ENCODE data around the gene GSAP. TPM values are rescaled to one million over a fixed set of nuclear protein-coding genes. Genes with fewer than 3 reads are reported as not detected.

GSAP gene
- total RNA-seq, 3 donors from 2014 or later, result 25.8 to 35.7 (median 27.5) TPM

DNA sequence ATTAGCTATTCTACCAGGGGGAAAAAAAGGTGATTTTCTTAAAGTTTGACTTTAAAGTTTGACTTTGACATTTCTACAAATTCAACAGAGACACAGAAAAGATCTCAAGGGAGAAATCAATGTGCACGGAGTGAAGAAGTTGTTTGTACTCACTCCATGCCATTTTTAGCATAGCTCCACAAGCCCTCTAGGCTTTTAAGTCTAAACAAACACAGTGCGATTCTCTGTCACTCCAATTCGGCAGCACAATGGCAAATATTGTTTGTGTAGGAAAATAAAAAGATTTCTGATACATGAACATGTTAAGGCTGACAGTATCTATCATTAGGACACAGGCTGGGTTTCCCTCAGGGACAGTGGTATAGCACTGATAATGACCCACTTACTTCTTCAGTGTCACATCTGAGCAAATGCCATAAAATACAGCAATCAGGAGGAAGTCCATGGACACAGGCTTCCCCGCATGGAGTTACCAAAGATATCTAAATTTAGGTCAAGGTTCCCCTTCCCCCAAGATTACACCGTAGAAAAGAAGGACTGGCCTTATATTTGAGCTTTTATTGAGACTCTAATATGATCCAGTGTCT, 28.0 kb downstream of the GSAP start:
- TF ChIP-seq POLR2AphosphoS5 (IDR thresholded peaks at IDR 0.05) (no peak), POLR2A (IDR thresholded peaks at IDR 0.05) (no peak)
- TF ChIP-seq, protein P1, sequence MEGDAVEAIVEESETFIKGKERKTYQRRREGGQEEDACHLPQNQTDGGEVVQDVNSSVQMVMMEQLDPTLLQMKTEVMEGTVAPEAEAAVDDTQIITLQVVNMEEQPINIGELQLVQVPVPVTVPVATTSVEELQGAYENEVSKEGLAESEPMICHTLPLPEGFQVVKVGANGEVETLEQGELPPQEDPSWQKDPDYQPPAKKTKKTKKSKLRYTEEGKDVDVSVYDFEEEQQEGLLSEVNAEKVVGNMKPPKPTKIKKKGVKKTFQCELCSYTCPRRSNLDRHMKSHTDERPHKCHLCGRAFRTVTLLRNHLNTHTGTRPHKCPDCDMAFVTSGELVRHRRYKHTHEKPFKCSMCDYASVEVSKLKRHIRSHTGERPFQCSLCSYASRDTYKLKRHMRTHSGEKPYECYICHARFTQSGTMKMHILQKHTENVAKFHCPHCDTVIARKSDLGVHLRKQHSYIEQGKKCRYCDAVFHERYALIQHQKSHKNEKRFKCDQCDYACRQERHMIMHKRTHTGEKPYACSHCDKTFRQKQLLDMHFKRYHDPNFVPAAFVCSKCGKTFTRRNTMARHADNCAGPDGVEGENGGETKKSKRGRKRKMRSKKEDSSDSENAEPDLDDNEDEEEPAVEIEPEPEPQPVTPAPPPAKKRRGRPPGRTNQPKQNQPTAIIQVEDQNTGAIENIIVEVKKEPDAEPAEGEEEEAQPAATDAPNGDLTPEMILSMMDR (IDR thresholded peaks at IDR 0.05), result no peak
- intact Hi-C loops (cut with DNase I; ENCODE audit: low total_unique reads), result no loop called here
- Histone ChIP-seq H3K9me3 (no peaks in the 10 kb centered on the region), H3K4me1 (no peaks in the 10 kb centered on the region), H3K4me3 (no peak overlapping the region), H3K36me3 (no peaks in the 10 kb centered on the region), H3K27me3 (no peaks in the 10 kb centered on the region), H3K27ac (no peak overlapping the region)
- no peak for DNase-seq (ENCODE audit: low spot score in 2 of 2)

DNA sequence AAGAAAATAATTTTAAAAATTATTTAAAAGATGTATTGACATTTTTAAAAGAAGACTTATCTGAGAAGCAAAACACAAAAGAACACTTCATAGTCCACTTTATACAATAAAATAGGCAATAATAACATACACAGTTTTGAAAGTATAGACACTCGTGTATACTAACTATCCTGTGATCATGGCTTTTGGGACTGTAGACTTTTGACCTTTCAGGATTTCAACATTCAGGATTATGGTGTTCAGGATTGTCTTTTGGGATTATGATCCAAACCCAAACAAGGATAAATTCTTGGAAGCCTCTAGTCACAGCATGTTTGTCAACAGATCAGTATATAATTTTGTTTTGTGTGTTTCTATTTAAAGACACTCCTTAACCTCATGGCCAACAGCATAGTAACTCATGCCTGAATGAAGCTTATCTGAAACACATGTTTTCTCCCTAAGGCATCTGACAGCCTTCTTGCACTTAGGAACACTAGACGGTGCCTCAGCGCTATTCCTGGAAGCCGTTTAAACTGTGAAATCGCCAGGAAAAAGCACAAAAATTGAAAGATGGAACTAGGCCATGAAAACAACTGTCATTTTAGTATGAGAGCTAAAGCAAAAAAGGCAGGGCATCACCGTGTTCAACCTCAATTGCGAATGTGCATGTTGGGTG, 29.9 kb downstream of the GSAP start:
- TF ChIP-seq, protein P1 (IDR thresholded peaks at IDR 0.05), result no peak
- no peak for TF ChIP-seq POLR2A (IDR thresholded peaks at IDR 0.05)
- no peak for TF ChIP-seq POLR2AphosphoS5 (IDR thresholded peaks at IDR 0.05)
- Histone ChIP-seq H3K9me3 (no peaks in the 10 kb centered on the region), H3K27ac (no peak overlapping the region), H3K4me3 (no peak overlapping the region), H3K27me3 (no peaks in the 10 kb centered on the region), H3K4me1 (no peaks in the 10 kb centered on the region), H3K36me3 (no peaks in the 10 kb centered on the region)
- intact Hi-C loops (cut with DNase I; ENCODE audit: low total_unique reads), result no loop called here
- no peak for DNase-seq (ENCODE audit: low spot score in 2 of 2)

DNA sequence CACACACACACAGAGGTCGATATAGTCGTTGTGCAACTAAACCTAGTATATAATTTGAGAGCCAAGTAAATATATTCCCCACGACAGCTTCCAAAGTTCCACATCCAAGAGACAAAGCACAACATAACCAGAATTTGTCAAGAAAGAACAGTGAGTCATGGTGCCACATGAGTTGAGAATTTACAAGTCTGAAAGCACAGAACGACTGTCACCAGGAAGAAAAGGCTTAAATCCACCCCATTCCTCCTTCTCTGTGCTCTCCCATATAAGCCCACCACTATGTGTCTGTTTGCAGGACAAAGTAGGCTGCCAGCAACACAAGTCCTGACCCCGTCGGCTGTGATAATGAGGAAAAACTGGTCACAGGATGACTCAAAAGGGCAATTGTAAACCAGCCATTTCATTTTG, 32.8 kb downstream of the GSAP start:
- Histone ChIP-seq H3K9me3 (no peaks in the 10 kb centered on the region), H3K4me1 (no peaks in the 10 kb centered on the region), H3K36me3 (no peaks in the 10 kb centered on the region), H3K4me3 (no peak overlapping the region), H3K27ac (no peak overlapping the region), H3K27me3 (no peaks in the 10 kb centered on the region)
- intact Hi-C loops (cut with DNase I; ENCODE audit: low total_unique reads), result no loop called here
- TF ChIP-seq POLR2AphosphoS5 (IDR thresholded peaks at IDR 0.05) (no peak), POLR2A (IDR thresholded peaks at IDR 0.05) (no peak)
- no peak for DNase-seq (ENCODE audit: low spot score in 2 of 2)

DNA sequence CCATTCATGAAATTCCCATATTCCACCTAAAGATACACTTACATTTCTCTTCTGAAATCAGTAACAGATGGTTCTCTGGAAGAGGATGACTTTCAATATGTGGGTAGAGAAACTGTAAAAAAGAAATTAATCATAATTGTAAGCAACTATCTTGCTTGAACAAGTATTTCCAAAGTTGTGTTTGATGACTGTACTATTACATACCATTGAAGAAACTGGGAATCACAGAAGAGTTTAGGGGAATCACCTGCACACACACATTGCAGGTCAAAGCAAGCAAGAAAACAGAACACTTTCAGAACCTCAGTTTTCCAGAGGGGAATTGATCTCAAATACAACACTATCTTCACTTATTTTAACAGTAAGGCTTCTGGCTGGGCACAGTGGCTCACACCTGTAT, 33.6 kb downstream of the GSAP start:
- H3K27me3 ChIP-seq, result no peaks in the 10 kb centered on the region
- no peaks in the 10 kb centered on the region for H3K36me3 ChIP-seq
- H3K4me1 ChIP-seq, result no peaks in the 10 kb centered on the region
- DNase-seq (ENCODE audit: low spot score in 2 of 2), result no peak
- TF ChIP-seq POLR2A (IDR thresholded peaks at IDR 0.05), result no peak
- TF ChIP-seq, protein P1 (IDR thresholded peaks at IDR 0.05), result no peak
- no peak for TF ChIP-seq POLR2AphosphoS5 (IDR thresholded peaks at IDR 0.05)
- intact Hi-C loops (cut with DNase I; ENCODE audit: low total_unique reads), result no loop called here
- no peaks in the 10 kb centered on the region for H3K9me3 ChIP-seq
- no peak overlapping the region for H3K4me3 ChIP-seq
- H3K27ac ChIP-seq, result no peak overlapping the region

DNA sequence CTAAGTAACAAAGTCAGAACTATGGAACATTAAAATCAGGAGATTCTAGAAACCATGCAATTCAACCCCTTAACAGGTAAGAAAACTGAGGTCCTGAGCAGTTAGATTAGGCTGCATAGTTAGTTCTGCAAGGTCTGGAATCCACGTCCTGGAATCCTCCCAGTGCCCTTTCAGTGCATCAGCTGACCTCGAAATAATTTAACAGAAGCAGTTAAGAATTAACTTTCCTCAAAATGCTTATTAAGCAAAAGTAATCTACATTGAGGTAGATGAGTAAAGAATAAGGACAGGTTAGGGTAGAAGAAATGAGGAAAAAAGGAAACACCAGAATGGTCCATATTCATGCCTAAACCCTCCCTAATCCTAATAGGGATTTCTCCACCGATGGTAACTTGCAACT, 37.6 kb downstream of the GSAP start:
- no peaks in the 10 kb centered on the region for H3K36me3 ChIP-seq
- no peak for DNase-seq (ENCODE audit: low spot score in 2 of 2)
- intact Hi-C loops (cut with DNase I; ENCODE audit: low total_unique reads), result no loop called here
- no peaks in the 10 kb centered on the region for H3K4me1 ChIP-seq
- TF ChIP-seq, protein P1 (IDR thresholded peaks at IDR 0.05), result no peak
- no peaks in the 10 kb centered on the region for H3K9me3 ChIP-seq
- H3K27ac ChIP-seq, result no peak overlapping the region
- H3K4me3 ChIP-seq, result no peak overlapping the region
- H3K27me3 ChIP-seq, result no peaks in the 10 kb centered on the region

All from breast epithelium (tissue), 4 donors.